ENCODE measurements around the gene IFNB1.

DNA sequence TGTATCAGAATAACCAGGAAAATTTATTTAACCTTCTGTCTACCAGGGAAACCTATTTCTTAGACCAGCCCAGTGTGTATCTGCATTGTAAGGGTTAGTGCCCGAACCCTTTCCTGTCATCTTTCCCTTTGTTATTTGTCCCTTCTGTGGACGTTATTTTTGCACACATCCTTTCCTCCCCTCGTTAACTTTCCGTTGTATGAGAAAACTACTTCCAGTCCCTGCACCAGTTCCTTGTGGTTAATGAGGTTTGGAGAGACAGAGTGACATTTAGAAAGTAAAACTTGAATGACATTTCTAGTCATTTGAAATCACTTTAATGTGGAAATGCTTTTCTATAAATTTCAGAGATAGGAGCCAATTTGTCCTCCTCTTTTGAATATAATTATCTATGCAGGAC is 4.3 kb upstream of the IFNB1 start:
- TF ChIP-seq, protein P1, sequence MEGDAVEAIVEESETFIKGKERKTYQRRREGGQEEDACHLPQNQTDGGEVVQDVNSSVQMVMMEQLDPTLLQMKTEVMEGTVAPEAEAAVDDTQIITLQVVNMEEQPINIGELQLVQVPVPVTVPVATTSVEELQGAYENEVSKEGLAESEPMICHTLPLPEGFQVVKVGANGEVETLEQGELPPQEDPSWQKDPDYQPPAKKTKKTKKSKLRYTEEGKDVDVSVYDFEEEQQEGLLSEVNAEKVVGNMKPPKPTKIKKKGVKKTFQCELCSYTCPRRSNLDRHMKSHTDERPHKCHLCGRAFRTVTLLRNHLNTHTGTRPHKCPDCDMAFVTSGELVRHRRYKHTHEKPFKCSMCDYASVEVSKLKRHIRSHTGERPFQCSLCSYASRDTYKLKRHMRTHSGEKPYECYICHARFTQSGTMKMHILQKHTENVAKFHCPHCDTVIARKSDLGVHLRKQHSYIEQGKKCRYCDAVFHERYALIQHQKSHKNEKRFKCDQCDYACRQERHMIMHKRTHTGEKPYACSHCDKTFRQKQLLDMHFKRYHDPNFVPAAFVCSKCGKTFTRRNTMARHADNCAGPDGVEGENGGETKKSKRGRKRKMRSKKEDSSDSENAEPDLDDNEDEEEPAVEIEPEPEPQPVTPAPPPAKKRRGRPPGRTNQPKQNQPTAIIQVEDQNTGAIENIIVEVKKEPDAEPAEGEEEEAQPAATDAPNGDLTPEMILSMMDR (IDR thresholded peaks at IDR 0.05) = no peak
- TF ChIP-seq POLR2A (IDR thresholded peaks at IDR 0.05) = no peak

Measured in heart left ventricle (tissue), 13 donors.